Measurements from ENCODE around the gene CRTAC1. TPM values are rescaled to one million over a fixed set of nuclear protein-coding genes. Genes with fewer than 3 reads are reported as not detected.

Gene CRTAC1
- total RNA-seq, 1 donor from 2014 or later = 0.66 TPM

GRCh38 chr10:97911217-97911616 is 119.2 kb downstream of the CRTAC1 start:
- Mint-ChIP-seq H3K27me3 (ENCODE audit: low read depth, unreplicated experiment) (peaks cover 60% of the 10 kb centered on the region), H3K9me3 (ENCODE audit: unreplicated experiment) (no peaks in the 10 kb centered on the region), H3K36me3 (ENCODE audit: low read depth, unreplicated experiment) (no peaks in the 10 kb centered on the region), H3K4me1 (ENCODE audit: low read depth, unreplicated experiment) (peaks cover 4% of the 10 kb centered on the region), H3K27ac (ENCODE audit: unreplicated experiment) (no peak overlapping the region), H3K4me3 (ENCODE audit: unreplicated experiment) (no peak overlapping the region)
- H2AFZ ChIP-seq (ENCODE audit: low read depth, low read length) = no peak overlapping the region
- DNase-seq (ENCODE audit: low read depth) (no peak), FAIRE-seq (no peak)
- H3K4me2 ChIP-seq (ENCODE audit: low read length) = no peak overlapping the region
- H4K20me1 ChIP-seq (ENCODE audit: insufficient read depth, low read length) = no peaks in the 10 kb centered on the region
- H3K27me3 ChIP-seq (ENCODE audit: insufficient read depth, low read length) = peaks cover 15% of the 10 kb centered on the region
- no peak overlapping the region for H3K4me3 ChIP-seq (ENCODE audit: insufficient read depth, low read depth, low read length)
- no peak overlapping the region for H3K27ac ChIP-seq (ENCODE audit: low read depth, low read length)
- no peaks in the 10 kb centered on the region for H3K4me1 ChIP-seq (ENCODE audit: insufficient read depth, low read length)
- TF ChIP-seq, protein P1, sequence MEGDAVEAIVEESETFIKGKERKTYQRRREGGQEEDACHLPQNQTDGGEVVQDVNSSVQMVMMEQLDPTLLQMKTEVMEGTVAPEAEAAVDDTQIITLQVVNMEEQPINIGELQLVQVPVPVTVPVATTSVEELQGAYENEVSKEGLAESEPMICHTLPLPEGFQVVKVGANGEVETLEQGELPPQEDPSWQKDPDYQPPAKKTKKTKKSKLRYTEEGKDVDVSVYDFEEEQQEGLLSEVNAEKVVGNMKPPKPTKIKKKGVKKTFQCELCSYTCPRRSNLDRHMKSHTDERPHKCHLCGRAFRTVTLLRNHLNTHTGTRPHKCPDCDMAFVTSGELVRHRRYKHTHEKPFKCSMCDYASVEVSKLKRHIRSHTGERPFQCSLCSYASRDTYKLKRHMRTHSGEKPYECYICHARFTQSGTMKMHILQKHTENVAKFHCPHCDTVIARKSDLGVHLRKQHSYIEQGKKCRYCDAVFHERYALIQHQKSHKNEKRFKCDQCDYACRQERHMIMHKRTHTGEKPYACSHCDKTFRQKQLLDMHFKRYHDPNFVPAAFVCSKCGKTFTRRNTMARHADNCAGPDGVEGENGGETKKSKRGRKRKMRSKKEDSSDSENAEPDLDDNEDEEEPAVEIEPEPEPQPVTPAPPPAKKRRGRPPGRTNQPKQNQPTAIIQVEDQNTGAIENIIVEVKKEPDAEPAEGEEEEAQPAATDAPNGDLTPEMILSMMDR (IDR thresholded peaks at IDR 0.05; ENCODE audit: insufficient read depth, low read depth, low read length) = no peak
- TF ChIP-seq EZH2 (IDR thresholded peaks at IDR 0.05; ENCODE audit: insufficient read depth, low read length) = no peak
- H3K79me2 ChIP-seq (ENCODE audit: insufficient read depth, low read length) = no peaks in the 10 kb centered on the region
- H3K9me3 ChIP-seq (ENCODE audit: insufficient read depth, low read depth, low read length) = no peaks in the 10 kb centered on the region
- no peak overlapping the region for H3K9ac ChIP-seq (ENCODE audit: low read length)
- H3K36me3 ChIP-seq (ENCODE audit: insufficient read depth, low read length) = no peaks in the 10 kb centered on the region

DNA sequence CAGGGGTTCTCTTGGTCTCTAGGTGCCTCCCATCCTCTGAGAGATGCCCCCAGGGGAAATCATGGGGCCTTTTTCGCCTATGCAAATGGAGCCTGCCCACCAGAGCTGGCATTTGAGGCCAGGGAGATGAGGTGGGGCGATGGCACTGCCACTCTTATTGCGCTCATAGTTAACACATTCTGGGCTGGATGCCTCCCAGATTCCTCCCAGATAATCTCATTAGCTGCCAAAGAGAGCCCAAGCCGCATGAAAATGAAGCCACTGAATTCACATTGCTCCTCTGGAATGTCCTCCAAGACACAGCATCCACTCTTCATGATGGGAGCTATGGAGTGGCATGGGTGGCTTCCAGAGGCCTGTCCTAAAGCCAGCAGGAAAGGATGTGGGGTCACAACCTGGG is 119.8 kb downstream of the CRTAC1 start:
- Histone ChIP-seq H4K20me1 (ENCODE audit: insufficient read depth, low read length) (no peaks in the 10 kb centered on the region), H3K79me2 (ENCODE audit: insufficient read depth, low read length) (no peaks in the 10 kb centered on the region), H3K27ac (ENCODE audit: low read depth, low read length) (no peak overlapping the region), H3K4me3 (ENCODE audit: insufficient read depth, low read depth, low read length) (no peak overlapping the region), H3K9me3 (ENCODE audit: insufficient read depth, low read depth, low read length) (no peaks in the 10 kb centered on the region), H3K27me3 (ENCODE audit: insufficient read depth, low read length) (peaks cover 10% of the 10 kb centered on the region), H3K4me2 (ENCODE audit: low read length) (no peak overlapping the region), H3K9ac (ENCODE audit: low read length) (no peak overlapping the region), H3K36me3 (ENCODE audit: insufficient read depth, low read length) (no peaks in the 10 kb centered on the region), H3K4me1 (ENCODE audit: insufficient read depth, low read length) (no peaks in the 10 kb centered on the region), H2AFZ (ENCODE audit: low read depth, low read length) (no peak overlapping the region)
- Mint-ChIP-seq H3K9me3 (ENCODE audit: unreplicated experiment) (no peaks in the 10 kb centered on the region), H3K4me1 (ENCODE audit: low read depth, unreplicated experiment) (peaks cover 4% of the 10 kb centered on the region), H3K36me3 (ENCODE audit: low read depth, unreplicated experiment) (no peaks in the 10 kb centered on the region), H3K27me3 (ENCODE audit: low read depth, unreplicated experiment) (peaks cover 59% of the 10 kb centered on the region), H3K4me3 (ENCODE audit: unreplicated experiment) (no peak overlapping the region), H3K27ac (ENCODE audit: unreplicated experiment) (no peak overlapping the region)
- DNase-seq (ENCODE audit: low read depth) (no peak), FAIRE-seq (no peak)
- TF ChIP-seq, protein P1 (IDR thresholded peaks at IDR 0.05; ENCODE audit: insufficient read depth, low read depth, low read length) = no peak
- TF ChIP-seq EZH2 (IDR thresholded peaks at IDR 0.05; ENCODE audit: insufficient read depth, low read length) = no peak

DNA sequence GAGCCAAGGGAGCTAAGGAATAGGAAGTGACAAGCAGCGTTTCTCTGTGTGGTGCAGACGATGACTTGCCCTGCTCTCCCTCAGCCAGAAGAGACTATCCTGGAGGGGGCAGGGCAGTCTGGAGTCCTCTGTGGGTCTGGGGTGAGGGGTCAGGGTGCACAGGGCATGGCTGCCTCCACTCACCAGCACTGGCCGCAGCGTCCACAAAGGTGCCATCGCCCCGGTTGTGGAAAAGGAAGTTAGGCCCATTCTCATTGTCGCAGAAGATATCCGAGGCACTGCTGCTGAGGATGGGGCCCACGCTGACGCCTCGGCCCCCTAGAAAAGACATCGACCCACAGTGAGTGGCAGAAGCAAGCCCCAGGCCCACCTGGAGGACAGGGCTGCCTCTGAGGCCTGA is 122.6 kb downstream of the CRTAC1 start:
- H3K27ac ChIP-seq (ENCODE audit: low read depth, low read length) = no peak overlapping the region
- no peak overlapping the region for H3K27ac Mint-ChIP-seq (ENCODE audit: unreplicated experiment)
- peaks cover 47% of the 10 kb centered on the region for H3K27me3 Mint-ChIP-seq (ENCODE audit: low read depth, unreplicated experiment)
- H3K9ac ChIP-seq (ENCODE audit: low read length) = no peak overlapping the region
- peaks cover 7% of the 10 kb centered on the region for H3K27me3 ChIP-seq (ENCODE audit: insufficient read depth, low read length)
- DNase-seq (ENCODE audit: low read depth) (no peak), FAIRE-seq (no peak)
- H3K4me3 ChIP-seq (ENCODE audit: insufficient read depth, low read depth, low read length) = no peak overlapping the region
- H3K4me2 ChIP-seq (ENCODE audit: low read length) = no peak overlapping the region
- no peaks in the 10 kb centered on the region for H3K36me3 ChIP-seq (ENCODE audit: insufficient read depth, low read length)
- H3K36me3 Mint-ChIP-seq (ENCODE audit: low read depth, unreplicated experiment) = no peaks in the 10 kb centered on the region
- H3K79me2 ChIP-seq (ENCODE audit: insufficient read depth, low read length) = no peaks in the 10 kb centered on the region
- H2AFZ ChIP-seq (ENCODE audit: low read depth, low read length) = no peak overlapping the region
- peaks cover 6% of the 10 kb centered on the region for H3K4me1 Mint-ChIP-seq (ENCODE audit: low read depth, unreplicated experiment)
- TF ChIP-seq EZH2 (IDR thresholded peaks at IDR 0.05; ENCODE audit: insufficient read depth, low read length) = no peak
- TF ChIP-seq, protein P1 (IDR thresholded peaks at IDR 0.05; ENCODE audit: insufficient read depth, low read depth, low read length) = no peak
- no peaks in the 10 kb centered on the region for H3K4me1 ChIP-seq (ENCODE audit: insufficient read depth, low read length)
- no peak overlapping the region for H3K4me3 Mint-ChIP-seq (ENCODE audit: unreplicated experiment)
- no peaks in the 10 kb centered on the region for H4K20me1 ChIP-seq (ENCODE audit: insufficient read depth, low read length)
- H3K9me3 Mint-ChIP-seq (ENCODE audit: unreplicated experiment) = no peaks in the 10 kb centered on the region
- H3K9me3 ChIP-seq (ENCODE audit: insufficient read depth, low read depth, low read length) = no peaks in the 10 kb centered on the region

All from astrocyte (in vitro differentiated cells and primary cell).